HepG2 (cell line): ENCODE measurements around the gene DCDC2C. TPM values are rescaled to one million over a fixed set of nuclear protein-coding genes. Genes with fewer than 3 reads are reported as not detected.
A peak's percentile ranks its signal among the peaks of the same experiment; 100 is the strongest.

ENCODE experiments used
- ATAC-seq: fragments of 200-7000 bp; cut with Tn5 transposase; 3 replicates; pipeline ENCODE4 v1.9.1; 2020; ENCODE audit warnings: mild to moderate bottlenecking, moderate library complexity
- BruUV-seq: library from RNA; stranded (reverse); fragments of 400-500 nt; replicated peaks from 2 replicates; lab custom pipeline; 2021; lab: Mats Ljungman, UMichigan
- CTCF ChIA-PET: fragments of 300-600 bp; formaldehyde crosslinking; extraction: SDS; loops from one replicate; lab custom pipeline; 2021; ENCODE audit warnings: low total read pairs, inconsistent platforms, low intra/inter-chr PET ratio; lab: Yijun Ruan, JAX
- POLR2A ChIA-PET: fragments of 350-600 bp; sonication (Branson Sonifier 250); formaldehyde crosslinking; loops from one replicate; lab custom pipeline; 2020; ENCODE audit warnings: antibody characterized with exemption, inconsistent platforms; lab: Yijun Ruan, JAX
- DNase-seq: peaks from one replicate; pipeline ENCODE4 v3.0.0-alpha.2; 2015; ENCODE audit warnings: low spot score
- FAIRE-seq: peaks from 3 replicates; lab custom pipeline; 2011; peaks lifted over from hg19 to GRCh38; lab: Jason Lieb, UNC
- H2AFZ ChIP-seq: one replicate; pipeline ENCODE4 v1.6.1; 2011; ENCODE audit warnings: low read length, inconsistent platforms
- H3K27ac ChIP-seq: fragments of 300-600 bp; 3 replicates; pipeline ENCODE4 v1.8.0; 2011; ENCODE audit warnings: mixed run types, mild to moderate bottlenecking, mixed read lengths, low read length, inconsistent platforms; ENCODE audit not compliant: insufficient read depth; ENCODE audit errors: extremely low read length
- H3K27me3 ChIP-seq, 2 experiments: fragments of 200-600 bp in 1 of 2; 2 replicates in 1 of 2; 3 replicates in 1 of 2; pipeline versions ENCODE4 v1.6.0 to v1.8.0; 2011; ENCODE audit warnings: low read length in 2 of 2, mild to moderate bottlenecking in 2 of 2, moderate library complexity in 2 of 2, inconsistent platforms in 1 of 2; ENCODE audit not compliant: insufficient read depth in 2 of 2, control insufficient read depth in 1 of 2
- H3K36me3 ChIP-seq, 2 experiments: fragments of 200-600 bp in 1 of 2; replicated peaks in 1 of 2; 2 replicates in 1 of 2; 3 replicates in 1 of 2; pipeline versions ENCODE4 v1.5.1 to v1.8.0; 2011; ENCODE audit warnings: low read length in 2 of 2, inconsistent platforms in 1 of 2; ENCODE audit not compliant: insufficient read depth in 2 of 2, control insufficient read depth in 1 of 2
- H3K4me1 ChIP-seq: 2 replicates; pipeline ENCODE4 v1.5.1; 2012; ENCODE audit warnings: low read length, inconsistent platforms; ENCODE audit not compliant: insufficient read depth
- H3K4me2 ChIP-seq: 2 replicates; pipeline ENCODE4 v1.6.0; 2011; ENCODE audit warnings: low read depth, low read length, inconsistent platforms
- H3K4me3 ChIP-seq, 3 experiments: fragments of 200-600 bp in 1 of 3; sonication (generic), shearing (Covaris generic) in 1 of 3; replicated peaks in 1 of 3; 2 replicates each; pipeline ENCODE4 v1.5.1; 2011 to 2016; ENCODE audit warnings: low read length in 3 of 3, inconsistent platforms in 2 of 3, low read depth in 2 of 3, mild to moderate bottlenecking in 2 of 3, control low read depth in 1 of 3, mixed read lengths in 1 of 3; ENCODE audit not compliant: insufficient read depth in 1 of 3
- H3K79me2 ChIP-seq: one replicate; pipeline ENCODE4 v1.6.1; 2011; ENCODE audit warnings: low read length, inconsistent platforms; ENCODE audit not compliant: insufficient read depth
- H3K9ac ChIP-seq: 2 replicates; pipeline ENCODE4 v1.6.0; 2011; ENCODE audit warnings: mild to moderate bottlenecking, low read depth, low read length, inconsistent platforms; ENCODE audit not compliant: insufficient read depth
- H3K9me3 ChIP-seq: 2 replicates; pipeline ENCODE4 v1.5.1; 2012; ENCODE audit warnings: mild to moderate bottlenecking, low read length
- H4K20me1 ChIP-seq: 2 replicates; pipeline ENCODE4 v1.6.0; 2011; ENCODE audit warnings: inconsistent platforms, mild to moderate bottlenecking, low read length, moderate library complexity; ENCODE audit not compliant: insufficient read depth
- PRDM15 ChIP-seq: sonication (generic); formaldehyde crosslinking; IDR thresholded peaks from 2 replicates; pipeline ENCODE4 v1.4.0; 2020; ENCODE audit warnings: missing genetic modification reagents
- RCOR2 ChIP-seq: IDR thresholded peaks from 2 replicates; pipeline ENCODE4 v1.6.1; 2016; ENCODE audit warnings: missing biosample characterization, missing genetic modification reagents
- RORA ChIP-seq: sonication (generic); formaldehyde crosslinking; IDR thresholded peaks from 2 replicates; pipeline ENCODE4 v1.5.0; 2020; ENCODE audit warnings: mild to moderate bottlenecking, missing genetic modification reagents, moderate library complexity
- SIX1 ChIP-seq: sonication (generic); formaldehyde crosslinking; IDR thresholded peaks from 2 replicates; pipeline ENCODE4 v1.4.0; 2020; ENCODE audit warnings: missing genetic modification reagents, borderline replicate concordance
- SNAI1 ChIP-seq: sonication (generic); formaldehyde crosslinking; IDR thresholded peaks from 2 replicates; pipeline ENCODE4 v1.5.0; 2020; ENCODE audit warnings: mild to moderate bottlenecking, missing genetic modification reagents, borderline replicate concordance
- STAT5B ChIP-seq: sonication (generic); formaldehyde crosslinking; IDR thresholded peaks from 2 replicates; pipeline ENCODE4 v1.4.0; 2020; ENCODE audit warnings: missing genetic modification reagents
- WIZ ChIP-seq: sonication (generic); formaldehyde crosslinking; IDR thresholded peaks from 2 replicates; pipeline ENCODE4 v1.5.1; 2020; ENCODE audit warnings: mild to moderate bottlenecking, missing genetic modification reagents
- ZNF567 ChIP-seq: sonication (generic); formaldehyde crosslinking; IDR thresholded peaks from 2 replicates; pipeline ENCODE4 v1.8.1; 2023; ENCODE audit warnings: mild to moderate bottlenecking, missing genetic modification reagents, borderline replicate concordance
- ZNF614 ChIP-seq: IDR thresholded peaks from 2 replicates; pipeline ENCODE4 v1.6.1; 2018; ENCODE audit warnings: missing biosample characterization, missing genetic modification reagents, inconsistent platforms, borderline replicate concordance
- WGBS: methylation state at CpG from one replicate; pipeline ENCODE4 v1.1.6; 2017; ENCODE audit warnings: low lambda C conversion rate; 5-methylcytosine and 5-hydroxymethylcytosine counted together
- in situ Hi-C: cut with HindIII; loops from 2 replicates; pipeline ENCODE4 v1.10.0; 2017; ENCODE audit warnings: low pct_unique_long_range_greater_than_20kb; ENCODE audit not compliant: extremely low pct_ligation_motif_present
- intact Hi-C: fragments of 100-400 bp; cut with micrococcal nuclease; formaldehyde crosslinking; loops from one replicate; pipeline ENCODE4 v1.10.0; 2022; ENCODE audit not compliant: unreplicated experiment
- polyA plus RNA-seq, 8 experiments: library from polyadenylated mRNA; depleted of rRNA in 3 of 8; stranded (reverse) in 7 of 8; unstranded in 1 of 8; fragments of >200 nt; fragmentation: Illumina TruSeq in 4 of 8; extraction: Trizol in 4 of 8; gene quantifications; 2 replicates each; pipeline versions ENCODE4 v1.2.1 to v1.2.3, GENCODE V29; 2011 to 2016; ENCODE audit warnings: low read depth in 4 of 8, missing spikeins in 1 of 8, mixed read lengths in 1 of 8; ENCODE audit not compliant: insufficient read depth in 1 of 8
- total RNA-seq, 5 experiments: library from RNA; depleted of rRNA; stranded (reverse); fragments of >200 nt; fragmentation: Illumina TruSeq; extraction: Trizol; gene quantifications; 2 replicates each; pipeline ENCODE4 v1.2.3, GENCODE V29; 2016; ENCODE audit warnings: low read depth in 1 of 5

The DCDC2C gene
- total and polyA plus RNA-seq, 2 of the 13 experiments (the other 11 are each of a cell fraction or from before 2014, with no cell fraction given), result not detected

- TF ChIP-seq ZNF567 (no peak), ZNF614 (CRISPR knock-in tag) (no peak), RCOR2 (no peak), WIZ (CRISPR knock-in tag) (no peak), STAT5B (no peak), SNAI1 (CRISPR knock-in tag) (no peak)
These were observed 81.4 kb downstream of the DCDC2C start (continued) for GRCh38 chr2:3784731-3785130.

GRCh38 chr2:3785220-3785889, 82.0 kb downstream of the DCDC2C start:
- no peaks in the 10 kb centered on the region for H3K79me2 ChIP-seq
- intact Hi-C loops, result no loop called here
- H3K27ac ChIP-seq, result no peak overlapping the region
- WGBS, result 23% methylated on average over 12 of the region's 15 CpGs
- in situ Hi-C loops, result no loop called here
- ChIA-PET CTCF (no interaction called here), POLR2A (no interaction called here)
- H3K4me3 ChIP-seq, result no peak overlapping the region
- no peak overlapping the region for H3K4me2 ChIP-seq
- H3K9me3 ChIP-seq, result no peaks in the 10 kb centered on the region
- no peak overlapping the region for H3K9ac ChIP-seq
- no peak for DNase-seq
- FAIRE-seq, result no peak
- no peaks in the 10 kb centered on the region for H3K36me3 ChIP-seq
- no peaks in the 10 kb centered on the region for H4K20me1 ChIP-seq
- H3K27me3 ChIP-seq, result peaks cover 5 to 27% of the 10 kb centered on the region in 2 experiments
- peak; percentile 73 for ATAC-seq
- H2AFZ ChIP-seq, result no peak overlapping the region
- peak; percentile 66; the same call in 1 of the 2 replicates for TF ChIP-seq PRDM15 (CRISPR knock-in tag)
- no peak for TF ChIP-seq RORA (CRISPR knock-in tag)
- no peak for TF ChIP-seq SIX1 (CRISPR knock-in tag)
- TF ChIP-seq, all 625 proteins: peak for 1
- BruUV-seq, result no TSS peak
- no peaks in the 10 kb centered on the region for H3K4me1 ChIP-seq
